Spleen (tissue), 11 donors: ENCODE measurements around the gene ABCB8. TPM values are rescaled to one million over a fixed set of nuclear protein-coding genes. Genes with fewer than 3 reads are reported as not detected.

ENCODE experiments used
- DNase-seq: peaks from one replicate; pipeline ENCODE4 v3.0.0-alpha.2; 2020
- H3K27ac ChIP-seq, 8 donors: fragments of 200-600 bp; sonication (generic) in 7 of 8; 1 replicate in 4 of 8; 2 replicates in 4 of 8; pipeline versions ENCODE4 v1.5.0 to v1.8.0; 2016 to 2021; ENCODE audit warnings: inconsistent platforms in 4 of 8, mild to moderate bottlenecking in 4 of 8, moderate library complexity in 1 of 8
- H3K27me3 ChIP-seq, 7 donors: fragments of 200-600 bp; sonication (generic) in 6 of 7; replicated peaks in 1 of 7; 1 replicate in 4 of 7; 2 replicates in 3 of 7; pipeline versions ENCODE4 v1.5.0 to v1.8.0; 2016 to 2021; ENCODE audit warnings: inconsistent platforms in 3 of 7, mild to moderate bottlenecking in 1 of 7
- H3K36me3 ChIP-seq, 6 donors: fragments of 200-600 bp; sonication (generic) in 5 of 6; 1 replicate in 4 of 6; 2 replicates in 2 of 6; pipeline versions ENCODE4 v1.5.0 to v1.8.0; 2016 to 2021; ENCODE audit warnings: inconsistent platforms in 2 of 6
- H3K4me1 ChIP-seq, 6 donors: fragments of 200-600 bp; sonication (generic) in 5 of 6; 1 replicate in 3 of 6; 2 replicates in 3 of 6; pipeline versions ENCODE4 v1.5.0 to v1.8.0; 2016 to 2021; ENCODE audit warnings: inconsistent platforms in 3 of 6
- H3K4me3 ChIP-seq, 8 donors: fragments of 200-600 bp; sonication (generic) in 7 of 8; 1 replicate in 4 of 8; 2 replicates in 4 of 8; pipeline versions ENCODE4 v1.5.0 to v1.8.0; 2016 to 2021; ENCODE audit warnings: inconsistent platforms in 4 of 8, mild to moderate bottlenecking in 4 of 8, moderate library complexity in 2 of 8
- H3K9me3 ChIP-seq, 8 donors: fragments of 200-600 bp; sonication (generic) in 7 of 8; 1 replicate in 4 of 8; 2 replicates in 4 of 8; pipeline versions ENCODE4 v1.5.0 to v1.8.0; 2016 to 2021; ENCODE audit warnings: inconsistent platforms in 4 of 8
- CTCF ChIP-seq, 11 experiments: fragments of 200-600 bp in 7 of 11; fragments of 450-650 bp in 4 of 11; sonication (generic) in 4 of 11; IDR thresholded peaks in 8 of 11; conservative IDR thresholded peaks in 3 of 11; 1 replicate in 7 of 11; 2 replicates in 4 of 11; pipeline versions ENCODE4 v1.4.0 to v1.8.0; 2016 to 2021; ENCODE audit warnings: antibody characterized with exemption in 11 of 11, inconsistent platforms in 4 of 11, mild to moderate bottlenecking in 1 of 11
- POLR2A ChIP-seq, 3 donors: fragments of 450-650 bp; IDR thresholded peaks; one replicate each; pipeline ENCODE4 v1.5.1; 2017; ENCODE audit warnings: antibody characterized with exemption in 3 of 3, mild to moderate bottlenecking in 1 of 3
- POLR2AphosphoS5 ChIP-seq, 3 donors: sonication (generic); formaldehyde crosslinking; IDR thresholded peaks; one replicate each; pipeline ENCODE4 v1.5.1; 2017; ENCODE audit warnings: antibody characterized with exemption in 3 of 3
- WGBS, 5 donors: extraction: QIAGEN DNeasy Blood & Tissue Kit in 3 of 5; methylation state at CpG; one replicate each; pipeline versions ENCODE4 v1.1.5 to v1.1.7; 2013 to 2018; 5-methylcytosine and 5-hydroxymethylcytosine counted together
- intact Hi-C: fragments of 100-400 bp; cut with DNase I; formaldehyde crosslinking; loops from one replicate; pipeline ENCODE4 v1.15.0; 2023; ENCODE audit warnings: low total_unique reads
- polyA plus RNA-seq, 3 donors: library from polyadenylated mRNA; stranded (reverse); fragments of 200-250 nt; gene quantifications; one replicate each; pipeline ENCODE4 v1.2.1, GENCODE V29; 2013
- total RNA-seq, 7 donors: library from RNA; depleted of rRNA in 3 of 7; stranded (reverse); fragments of >200 nt in 3 of 7; fragmentation: NEBNext Ultra II Directional in 4 of 7; extraction: Animal tissue kit (Norgen Biotek cat#: 25700) in 4 of 7; gene quantifications; one replicate each; pipeline versions ENCODE4 v1.1.0 to v1.2.1, GENCODE V29; 2016 to 2021
- donor health status: healthy with polysubstance abuse.
- donor health status: DM: no; HTN: no; CAD: no; lungs with moderate emphysema.
- donor health status: DM: no; HTN: no; CAD: no.
- donor health status: Bipolar disorder and iron deficiency.
- donor health status: healthy.
- donor health status: DM: no; HTN: no; CAD: no.
- donor health status: DM: yes; HTN: yes; CAD: no.

ABCB8 gene
- total and polyA plus RNA-seq, 10 donors = 12.9 to 42.6 (median 26.4) TPM

DNA sequence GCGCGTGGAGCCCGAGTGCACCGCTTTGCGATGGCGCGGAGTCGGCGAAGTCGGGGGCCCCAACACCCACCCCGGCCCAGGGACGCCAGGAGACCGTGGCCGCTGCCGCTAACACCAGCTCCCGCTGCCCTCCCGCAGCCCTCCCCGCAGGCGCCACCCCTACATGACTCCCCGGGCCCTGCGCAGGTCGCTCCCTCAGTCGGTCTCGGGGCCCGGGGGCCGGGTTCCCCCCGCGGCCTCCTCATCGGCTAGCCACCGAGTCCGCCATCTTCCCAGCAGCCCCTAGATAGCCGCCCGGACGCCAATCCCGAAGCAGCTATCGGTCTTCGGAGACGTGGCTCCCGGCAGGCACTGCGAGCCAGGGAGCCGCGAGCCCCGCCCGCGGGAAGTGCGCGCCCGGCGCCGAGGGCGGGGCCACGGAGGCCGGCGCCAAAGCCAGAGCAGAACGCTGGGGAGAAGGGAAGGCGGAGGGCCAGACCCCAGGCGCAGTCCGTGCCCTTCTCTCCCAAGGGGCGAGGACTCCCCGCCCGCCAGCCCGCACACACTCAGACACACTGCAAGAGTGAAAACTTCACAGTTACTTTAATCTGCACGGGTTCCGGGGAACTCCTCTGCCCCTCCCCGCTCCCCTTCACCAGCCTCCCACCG lies 52.4 kb downstream of the ABCB8 start, which contains the start of gene FASTK:
FASTK (minus strand) TSS at position 288 of the 648 bp plus-strand sequence; CDS start at position 245, 43 bp downstream.
- no peaks in the 10 kb centered on the region for H3K9me3 ChIP-seq
- peak within 1 kb of the TSS; percentile 81 to 98 (median 92) for H3K4me3 ChIP-seq
- peak within 1 kb of the TSS; percentile 78 to 97 (median 94) for H3K27ac ChIP-seq
- peak; percentile 99 for DNase-seq
- H3K36me3 ChIP-seq = peaks cover 0 to 51% (median 16%) of the 10 kb centered on the region in 6 donors
- H3K4me1 ChIP-seq = peaks cover 47 to 79% (median 63%) of the 10 kb centered on the region in 6 donors
- H3K27me3 ChIP-seq = peaks cover 0 to 7% (median 0%) of the 10 kb centered on the region in 7 donors
- intact Hi-C loops = no loop called here
- TF ChIP-seq CTCF (IDR thresholded peaks at IDR 0.05 in 8 of 11, conservative IDR thresholded peaks at IDR 0.05 in 3 of 11) (peak in 2 of 11 experiments; percentile 14 to 28), POLR2AphosphoS5 (IDR thresholded peaks at IDR 0.05) (peak; percentile 80 to 86 (median 85)), POLR2A (IDR thresholded peaks at IDR 0.05) (no peak)
- WGBS, 5 donors = 1 to 3% (median 3%) methylated on average over 26 to 66 of the region's 66 CpGs

- TF ChIP-seq CTCF (IDR thresholded peaks at IDR 0.05 in 8 of 11, conservative IDR thresholded peaks at IDR 0.05 in 3 of 11) (no peak), POLR2A (IDR thresholded peaks at IDR 0.05) (no peak), POLR2AphosphoS5 (IDR thresholded peaks at IDR 0.05) (no peak)
- Histone ChIP-seq H3K27me3 (peaks cover 0 to 10% (median 0%) of the 10 kb centered on the region in 7 donors), H3K27ac (peak overlapping the region; percentile 78 to 97 (median 94)), H3K4me1 (peaks cover 50 to 83% (median 67%) of the 10 kb centered on the region in 6 donors), H3K9me3 (no peaks in the 10 kb centered on the region), H3K4me3 (peak overlapping the region; percentile 81 to 98 (median 92)), H3K36me3 (peaks cover 0 to 43% (median 8%) of the 10 kb centered on the region in 6 donors)
- intact Hi-C loops = no loop called here
- 54 to 76% (median 64%) methylated on average over 42 to 64 of the region's 64 CpGs for WGBS, 5 donors
- peak; percentile 89 for DNase-seq
Measured at GRCh38 chr7:151081170-151082101, 53.2 kb downstream of the ABCB8 start.

DNA sequence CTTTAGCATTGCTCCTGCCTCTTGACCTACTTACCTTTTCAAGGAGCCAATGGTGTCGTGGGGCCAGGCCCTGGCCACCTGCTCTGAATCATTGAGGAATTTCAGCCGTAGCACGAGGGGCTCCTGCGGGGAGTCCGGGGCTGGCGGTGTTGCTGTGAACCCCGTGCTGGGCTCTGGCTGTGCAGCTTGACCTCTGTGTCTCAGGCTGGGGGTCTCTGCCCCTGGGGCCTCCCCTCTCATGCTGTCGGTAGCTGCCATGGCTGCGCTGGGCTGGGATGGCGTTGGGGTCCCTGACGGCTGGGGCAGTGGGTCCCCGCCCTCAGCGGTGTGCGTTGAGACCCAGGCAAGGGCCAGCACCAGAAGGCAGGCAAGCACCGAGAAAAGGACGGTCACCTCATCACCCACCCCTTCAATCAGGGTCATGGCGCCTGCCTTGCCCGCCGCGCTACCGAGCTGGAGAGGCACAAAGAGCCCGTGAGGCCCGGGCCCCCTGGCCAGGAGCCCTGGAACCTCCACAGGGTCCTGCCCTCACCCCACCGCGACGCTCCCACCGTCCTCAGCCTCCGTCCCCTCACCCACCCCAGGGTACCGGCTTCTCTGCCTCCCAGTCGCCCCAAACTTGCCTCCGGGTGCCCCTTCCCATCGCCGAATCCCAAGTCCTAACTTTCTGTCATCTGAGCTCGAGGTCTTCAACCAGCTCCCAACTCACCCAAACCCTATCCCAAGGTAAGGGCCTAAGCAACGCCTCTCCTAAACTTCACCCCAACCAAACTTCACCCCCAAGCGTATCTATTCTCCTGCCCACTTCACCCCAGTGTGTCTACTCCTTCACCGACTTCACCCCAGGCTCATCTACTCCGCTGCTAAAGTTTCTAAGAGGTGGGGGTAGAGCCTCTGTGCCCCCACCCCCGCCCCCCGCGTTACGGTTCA lies 54.2 kb downstream of the ABCB8 start:
- Histone ChIP-seq H3K9me3 (no peaks in the 10 kb centered on the region), H3K4me3 (peak overlapping the region; percentile 67 to 98 (median 82)), H3K4me1 (peaks cover 50 to 84% (median 71%) of the 10 kb centered on the region in 6 donors), H3K27ac (peak overlapping the region; percentile 91 to 97 (median 94)), H3K36me3 (peaks cover 0 to 34% (median 0%) of the 10 kb centered on the region in 6 donors), H3K27me3 (peaks cover 0 to 17% (median 0%) of the 10 kb centered on the region in 7 donors)
- peak; percentile 83 for DNase-seq
- TF ChIP-seq POLR2AphosphoS5 (IDR thresholded peaks at IDR 0.05) (no peak), POLR2A (IDR thresholded peaks at IDR 0.05) (no peak), CTCF (IDR thresholded peaks at IDR 0.05 in 8 of 11, conservative IDR thresholded peaks at IDR 0.05 in 3 of 11) (no peak)
- intact Hi-C loops = no loop called here
- 54 to 66% (median 62%) methylated on average over 32 to 42 of the region's 42 CpGs for WGBS, 5 donors
